HepG2 (cell line): ENCODE results near the gene ABCC5. TPM values are rescaled to one million over a fixed set of nuclear protein-coding genes. Genes with fewer than 3 reads are reported as not detected.

Experiments used
- CSRNP1 ChIP-seq: sonication (generic); formaldehyde crosslinking; IDR thresholded peaks from 2 replicates; pipeline ENCODE4 v1.8.1; 2023; ENCODE audit warnings: mild to moderate bottlenecking, missing genetic modification reagents
- HOXA9 ChIP-seq: sonication (generic); formaldehyde crosslinking; IDR thresholded peaks from 2 replicates; pipeline ENCODE4 v1.8.1; 2022; ENCODE audit warnings: missing genetic modification reagents, mild to moderate bottlenecking, moderate library complexity, borderline replicate concordance
- MTF1 ChIP-seq: sonication (generic); formaldehyde crosslinking; IDR thresholded peaks from 2 replicates; pipeline ENCODE4 v1.5.0; 2020; ENCODE audit warnings: missing genetic modification reagents
- THAP11 ChIP-seq: IDR thresholded peaks from 2 replicates; pipeline ENCODE4 v1.6.1; 2016; ENCODE audit warnings: missing biosample characterization, missing genetic modification reagents
- XRCC5 ChIP-seq: fragments of 200-400 bp; formaldehyde crosslinking; optimal IDR thresholded peaks from 2 replicates; pipeline ENCODE3; 2017; ENCODE audit warnings: mild to moderate bottlenecking, low read length
- ZBTB21 ChIP-seq: sonication (generic); formaldehyde crosslinking; IDR thresholded peaks from 2 replicates; pipeline ENCODE4 v1.4.0; 2020; ENCODE audit warnings: missing genetic modification reagents
- ZNF124 ChIP-seq: sonication (generic); formaldehyde crosslinking; IDR thresholded peaks from 2 replicates; pipeline ENCODE4 v1.4.0; 2020; ENCODE audit warnings: missing genetic modification reagents
- ZNF318 ChIP-seq: sonication (generic); formaldehyde crosslinking; IDR thresholded peaks from 2 replicates; pipeline ENCODE4 v1.4.0; 2020; ENCODE audit warnings: mild to moderate bottlenecking, missing genetic modification reagents
- ZNF34 ChIP-seq: sonication (generic); formaldehyde crosslinking; IDR thresholded peaks from 2 replicates; pipeline ENCODE4 v1.4.0; 2020; ENCODE audit warnings: mild to moderate bottlenecking, missing genetic modification reagents, borderline replicate concordance
- ZNF552 ChIP-seq: sonication (generic); formaldehyde crosslinking; IDR thresholded peaks from 2 replicates; pipeline ENCODE4 v1.9.0; 2022; ENCODE audit warnings: missing genetic modification reagents, mild to moderate bottlenecking, borderline replicate concordance
- ZNF746 ChIP-seq: sonication (generic); formaldehyde crosslinking; IDR thresholded peaks from 2 replicates; pipeline ENCODE4 v1.8.0; 2022; ENCODE audit warnings: mild to moderate bottlenecking, missing genetic modification reagents
- ZNF747 ChIP-seq: sonication (generic); formaldehyde crosslinking; IDR thresholded peaks from 2 replicates; pipeline ENCODE4 v1.8.1; 2023; ENCODE audit warnings: missing genetic modification reagents, mild to moderate bottlenecking, borderline replicate concordance
- polyA plus RNA-seq, 8 experiments: library from polyadenylated mRNA; depleted of rRNA in 3 of 8; stranded (reverse) in 7 of 8; unstranded in 1 of 8; fragments of >200 nt; fragmentation: Illumina TruSeq in 4 of 8; extraction: Trizol in 4 of 8; gene quantifications; 2 replicates each; pipeline versions ENCODE4 v1.2.1 to v1.2.3, GENCODE V29; 2011 to 2016; ENCODE audit warnings: low read depth in 4 of 8, missing spikeins in 1 of 8, mixed read lengths in 1 of 8; ENCODE audit not compliant: insufficient read depth in 1 of 8
- total RNA-seq, 5 experiments: library from RNA; depleted of rRNA; stranded (reverse); fragments of >200 nt; fragmentation: Illumina TruSeq; extraction: Trizol; gene quantifications; 2 replicates each; pipeline ENCODE4 v1.2.3, GENCODE V29; 2016; ENCODE audit warnings: low read depth in 1 of 5
- TF ChIP-seq, protein P1 (sequence below): sonication (generic); formaldehyde crosslinking; IDR thresholded peaks from 2 replicates; pipeline ENCODE4 v1.5.1; 2020; ENCODE audit warnings: mild to moderate bottlenecking, missing genetic modification reagents, moderate library complexity
- TF ChIP-seq, protein P2 (sequence below): sonication (generic); formaldehyde crosslinking; IDR thresholded peaks from 2 replicates; pipeline ENCODE4 v1.4.0; 2020; ENCODE audit warnings: mild to moderate bottlenecking, missing genetic modification reagents

The ABCC5 gene
- total and polyA plus RNA-seq, 2 of the 13 experiments (the other 11 are each of a cell fraction or from before 2014, with no cell fraction given) = 12.5 to 12.7 TPM

DNA sequence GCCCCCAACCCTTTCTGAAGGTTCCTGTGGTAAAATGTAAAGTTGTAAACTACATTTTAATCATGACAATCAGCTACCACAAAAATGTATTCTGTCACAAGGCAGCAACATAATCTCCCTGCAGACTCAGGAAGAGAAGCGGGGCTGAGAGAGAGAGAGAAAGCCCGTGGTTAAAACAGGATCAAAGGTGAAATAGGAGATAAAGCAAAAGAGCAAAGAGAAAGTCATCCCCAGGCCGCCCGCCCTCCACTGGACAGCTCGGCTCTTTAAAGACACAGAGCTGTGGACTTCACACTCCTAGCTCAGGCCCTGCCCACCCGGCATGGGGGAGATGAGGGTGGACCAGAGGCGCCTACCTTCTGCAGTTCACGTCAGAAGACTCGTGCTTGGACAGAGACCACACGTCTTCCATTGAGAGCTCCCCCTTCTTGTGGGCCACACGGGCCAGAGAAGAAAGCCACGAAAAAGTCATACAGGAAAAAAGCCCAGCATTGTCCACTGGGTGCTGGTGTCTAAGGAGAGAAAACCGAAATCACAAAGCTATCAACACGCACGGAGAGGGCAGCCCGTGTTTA lies 29.4 kb downstream of the ABCC5 start (continued):
- TF ChIP-seq ZNF318 (CRISPR knock-in tag) = 0 out of 2 replicates have a peak, but pooled peaks have one; percentile 23
- TF ChIP-seq MTF1 (CRISPR knock-in tag) = no peak
- TF ChIP-seq ZNF747 (CRISPR knock-in tag) = peak; percentile 64; the same call in 1 of the 2 replicates
- TF ChIP-seq, protein P1, sequence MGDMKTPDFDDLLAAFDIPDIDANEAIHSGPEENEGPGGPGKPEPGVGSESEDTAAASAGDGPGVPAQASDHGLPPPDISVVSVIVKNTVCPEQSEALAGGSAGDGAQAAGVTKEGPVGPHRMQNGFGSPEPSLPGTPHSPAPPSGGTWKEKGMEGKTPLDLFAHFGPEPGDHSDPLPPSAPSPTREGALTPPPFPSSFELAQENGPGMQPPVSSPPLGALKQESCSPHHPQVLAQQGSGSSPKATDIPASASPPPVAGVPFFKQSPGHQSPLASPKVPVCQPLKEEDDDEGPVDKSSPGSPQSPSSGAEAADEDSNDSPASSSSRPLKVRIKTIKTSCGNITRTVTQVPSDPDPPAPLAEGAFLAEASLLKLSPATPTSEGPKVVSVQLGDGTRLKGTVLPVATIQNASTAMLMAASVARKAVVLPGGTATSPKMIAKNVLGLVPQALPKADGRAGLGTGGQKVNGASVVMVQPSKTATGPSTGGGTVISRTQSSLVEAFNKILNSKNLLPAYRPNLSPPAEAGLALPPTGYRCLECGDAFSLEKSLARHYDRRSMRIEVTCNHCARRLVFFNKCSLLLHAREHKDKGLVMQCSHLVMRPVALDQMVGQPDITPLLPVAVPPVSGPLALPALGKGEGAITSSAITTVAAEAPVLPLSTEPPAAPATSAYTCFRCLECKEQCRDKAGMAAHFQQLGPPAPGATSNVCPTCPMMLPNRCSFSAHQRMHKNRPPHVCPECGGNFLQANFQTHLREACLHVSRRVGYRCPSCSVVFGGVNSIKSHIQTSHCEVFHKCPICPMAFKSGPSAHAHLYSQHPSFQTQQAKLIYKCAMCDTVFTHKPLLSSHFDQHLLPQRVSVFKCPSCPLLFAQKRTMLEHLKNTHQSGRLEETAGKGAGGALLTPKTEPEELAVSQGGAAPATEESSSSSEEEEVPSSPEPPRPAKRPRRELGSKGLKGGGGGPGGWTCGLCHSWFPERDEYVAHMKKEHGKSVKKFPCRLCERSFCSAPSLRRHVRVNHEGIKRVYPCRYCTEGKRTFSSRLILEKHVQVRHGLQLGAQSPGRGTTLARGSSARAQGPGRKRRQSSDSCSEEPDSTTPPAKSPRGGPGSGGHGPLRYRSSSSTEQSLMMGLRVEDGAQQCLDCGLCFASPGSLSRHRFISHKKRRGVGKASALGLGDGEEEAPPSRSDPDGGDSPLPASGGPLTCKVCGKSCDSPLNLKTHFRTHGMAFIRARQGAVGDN (CRISPR knock-in tag) = peak; percentile 93
- no peak for TF ChIP-seq ZNF552
- TF ChIP-seq ZNF124 = 0 out of 2 replicates have a peak, but pooled peaks have one; percentile 49
- peak; percentile 69 for TF ChIP-seq THAP11 (CRISPR knock-in tag)
- no peak for TF ChIP-seq HOXA9
- TF ChIP-seq ZBTB21 (CRISPR knock-in tag) = no peak
- TF ChIP-seq ZNF34 (CRISPR knock-in tag) = 0 out of 2 replicates have a peak, but pooled peaks have one; percentile 56
- TF ChIP-seq ZNF746 (CRISPR knock-in tag) = peak; percentile 81; the same call in 1 of the 2 replicates
- TF ChIP-seq XRCC5 = peak; percentile 81
- TF ChIP-seq, protein P2, sequence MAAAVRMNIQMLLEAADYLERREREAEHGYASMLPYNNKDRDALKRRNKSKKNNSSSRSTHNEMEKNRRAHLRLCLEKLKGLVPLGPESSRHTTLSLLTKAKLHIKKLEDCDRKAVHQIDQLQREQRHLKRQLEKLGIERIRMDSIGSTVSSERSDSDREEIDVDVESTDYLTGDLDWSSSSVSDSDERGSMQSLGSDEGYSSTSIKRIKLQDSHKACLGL = no peak
- TF ChIP-seq CSRNP1 (CRISPR knock-in tag) = peak; percentile 70; the same call in 1 of the 2 replicates
